ENCODE measurements around the gene CSMD2.

The CSMD2 gene

DNA sequence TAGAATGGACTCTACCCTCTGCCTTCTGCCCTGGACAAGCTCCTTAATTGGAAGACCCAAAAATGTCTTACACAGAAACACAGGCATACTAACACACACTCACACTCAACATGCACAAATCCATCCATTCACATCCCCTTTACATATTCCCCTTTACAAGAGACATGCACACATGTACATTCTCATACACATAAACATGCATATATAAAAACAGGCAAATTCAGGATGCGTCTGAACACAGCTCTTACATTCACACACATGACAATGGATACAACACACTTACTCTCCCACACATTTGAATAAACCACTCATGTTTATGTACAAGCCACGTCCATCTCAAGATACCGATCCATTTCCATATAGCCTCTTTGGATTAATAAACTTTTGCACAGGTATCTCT, 216.7 kb downstream of the CSMD2 start:
- no peak for DNase-seq

DNA sequence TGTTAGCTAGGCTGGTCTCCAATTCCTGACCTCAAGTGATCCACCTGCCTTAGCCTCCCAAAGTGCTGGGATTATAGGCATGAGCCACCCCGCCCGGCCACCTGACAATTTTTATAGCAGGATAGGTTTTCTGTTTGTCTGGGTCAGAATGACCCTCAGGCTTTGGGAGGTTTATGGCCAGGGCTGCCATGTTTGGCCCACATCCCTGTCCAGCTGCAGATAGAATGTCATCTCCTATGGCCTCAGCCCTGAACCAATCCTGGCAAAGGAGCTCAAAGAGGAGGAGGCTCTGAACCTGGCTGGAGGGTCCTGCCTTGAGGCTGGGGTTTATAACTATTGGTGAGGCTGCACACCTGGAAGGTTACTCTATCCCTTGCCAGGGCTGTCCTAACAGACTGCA, 218.2 kb downstream of the CSMD2 start:
- no peak for DNase-seq

DNA sequence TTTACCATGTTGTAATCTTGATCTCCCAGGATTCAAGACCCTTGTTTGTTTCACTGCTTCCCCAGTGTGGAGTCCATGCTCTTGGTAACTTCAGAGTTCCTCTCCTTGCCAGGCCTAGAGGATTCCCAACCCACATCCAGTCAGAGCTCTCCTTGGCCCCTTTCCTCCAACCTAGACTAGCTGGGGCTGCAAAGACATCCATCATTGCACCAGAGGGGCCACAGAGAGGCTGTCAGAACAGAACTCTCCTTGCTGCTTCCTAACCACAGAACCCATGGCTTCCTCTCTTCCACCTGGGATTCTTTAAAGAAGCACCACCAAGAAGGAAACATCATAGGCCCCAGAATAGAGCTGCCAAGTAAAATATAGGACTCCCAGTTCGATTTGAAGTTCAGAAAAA, 220.2 kb downstream of the CSMD2 start:
- no peak for DNase-seq

DNA sequence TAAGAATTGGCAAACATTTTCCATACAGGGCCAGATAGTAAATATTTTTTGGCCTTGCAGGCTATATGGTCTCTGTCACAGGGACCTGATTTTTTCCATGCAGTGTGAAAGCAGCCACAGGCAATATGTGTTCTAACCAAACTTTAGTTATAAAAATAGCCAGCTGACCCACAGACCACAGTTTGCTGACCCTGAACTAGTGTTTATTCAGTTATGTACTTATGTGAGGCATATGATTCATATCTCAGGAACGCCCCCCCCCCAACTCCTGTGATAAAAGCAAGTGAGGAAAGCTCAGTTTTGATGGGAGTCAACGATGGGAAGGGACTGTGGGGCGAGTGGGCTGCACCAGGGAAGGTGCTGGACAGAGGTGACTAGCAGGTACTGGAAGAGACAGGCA, 221.1 kb downstream of the CSMD2 start:
- DNase-seq: no peak

DNA sequence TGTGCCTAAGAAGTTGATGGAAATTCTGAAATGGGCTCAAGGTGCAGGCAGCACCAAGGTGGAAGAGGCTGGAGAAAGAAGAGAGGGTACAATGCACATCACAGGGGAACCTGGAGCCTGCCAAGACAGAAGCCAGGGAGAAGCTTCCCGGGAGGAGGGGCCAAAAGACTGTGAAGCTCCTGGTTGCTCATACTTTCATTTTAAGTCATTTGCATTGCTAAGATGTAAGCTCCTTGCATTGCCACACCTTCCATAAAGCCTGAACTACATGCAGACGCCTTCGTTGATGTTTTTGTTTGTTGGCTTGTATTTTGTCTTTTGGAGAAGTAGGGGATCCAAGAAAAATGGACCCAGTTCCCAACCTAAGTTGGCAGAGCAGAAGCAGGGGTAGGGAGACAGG, 232.2 kb downstream of the CSMD2 start:
- DNase-seq: no peak

DNA sequence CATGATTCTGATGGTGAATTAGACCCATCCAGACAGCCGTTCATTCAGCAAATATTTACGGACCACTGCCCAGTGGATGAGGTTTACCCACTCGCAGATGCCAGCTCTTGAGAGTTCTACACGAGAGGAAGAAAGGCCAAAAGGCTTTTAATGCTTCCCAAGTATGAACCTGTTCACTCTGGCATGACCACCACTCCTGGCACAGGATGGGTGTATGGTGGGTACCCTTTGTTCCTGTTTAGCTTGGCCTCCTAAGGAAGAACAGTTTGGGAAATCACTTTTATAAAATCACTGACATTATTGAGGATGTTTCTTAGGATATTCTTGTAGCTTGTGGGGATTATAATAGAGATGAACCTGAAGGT, 233.9 kb downstream of the CSMD2 start:
- DNase-seq: no peak

DNA sequence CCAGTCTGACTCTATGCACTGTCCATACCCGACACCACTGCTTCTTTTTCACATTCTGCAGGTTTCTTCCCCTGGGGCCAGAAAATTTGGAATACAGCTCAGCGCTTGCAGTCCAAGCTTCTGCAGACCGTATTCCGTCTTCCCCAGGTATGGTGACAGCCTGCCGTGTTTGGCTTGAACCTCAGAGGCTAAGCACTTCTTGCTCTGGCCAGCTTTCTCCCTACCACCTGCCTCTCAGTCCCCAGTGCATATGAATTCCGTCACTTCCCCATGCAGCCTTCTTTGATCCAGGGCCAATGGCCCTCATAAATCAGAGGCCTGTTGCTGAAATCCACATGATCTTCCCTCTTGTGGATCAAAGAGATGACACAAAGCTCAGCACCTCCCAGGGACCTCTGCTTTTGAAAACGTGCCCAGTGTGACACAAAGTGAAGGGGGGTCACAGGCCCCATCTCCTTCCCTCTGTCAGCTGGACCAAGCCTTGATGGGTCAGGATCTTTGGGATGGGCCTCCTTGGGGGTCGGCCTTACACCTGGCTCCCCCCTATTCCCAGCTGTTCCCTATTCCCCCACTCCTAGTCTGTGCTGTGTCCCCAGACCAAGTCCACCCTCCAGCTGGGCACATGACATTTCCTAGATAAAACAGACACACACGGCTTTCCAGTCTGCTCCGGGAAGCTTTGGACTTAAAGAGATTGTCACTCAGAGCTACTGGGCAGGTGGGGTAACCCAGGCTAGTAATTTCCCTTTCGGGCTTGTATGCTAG, 234.5 kb downstream of the CSMD2 start:
- no peak for DNase-seq

DNA sequence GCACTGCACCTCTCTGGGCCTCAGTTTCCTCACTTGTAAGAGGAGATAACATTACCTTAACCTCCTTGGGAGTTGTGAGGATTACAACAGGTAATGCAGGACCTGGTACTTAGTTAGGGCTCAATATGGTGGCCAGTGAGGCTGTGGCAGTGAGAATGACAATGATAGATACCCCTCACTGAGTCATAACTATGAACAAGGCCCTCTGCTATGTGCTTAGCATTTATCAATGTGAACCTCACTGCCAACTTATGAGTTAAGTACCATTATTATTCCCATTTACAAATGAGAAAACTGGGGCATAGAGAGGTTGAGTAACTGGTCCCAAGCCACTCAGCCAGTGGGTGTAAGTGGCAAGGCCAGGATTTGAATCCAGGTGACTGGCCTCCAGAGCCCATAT, 236.8 kb downstream of the CSMD2 start:
- no peak for DNase-seq

DNA sequence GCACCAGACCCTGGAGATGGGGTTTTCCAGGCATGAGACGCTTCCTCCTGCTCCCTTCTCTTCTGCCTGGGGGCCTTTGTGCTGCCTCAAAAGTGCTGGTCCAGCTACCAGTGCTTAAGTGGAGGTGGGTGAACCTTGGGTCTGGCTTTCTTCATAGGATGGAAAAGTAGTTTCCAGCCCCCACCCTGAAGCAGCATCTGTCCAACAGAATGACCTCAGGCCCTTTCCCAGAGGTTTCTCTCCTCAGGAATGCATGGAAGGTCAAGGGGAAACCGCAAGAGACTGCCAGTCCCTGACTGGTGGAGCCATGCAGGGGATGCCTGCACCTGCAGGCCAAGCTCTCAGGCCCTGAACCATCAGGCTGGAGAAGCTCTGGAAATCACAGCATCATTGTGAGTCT, 237.3 kb downstream of the CSMD2 start:
- DNase-seq: no peak

DNA sequence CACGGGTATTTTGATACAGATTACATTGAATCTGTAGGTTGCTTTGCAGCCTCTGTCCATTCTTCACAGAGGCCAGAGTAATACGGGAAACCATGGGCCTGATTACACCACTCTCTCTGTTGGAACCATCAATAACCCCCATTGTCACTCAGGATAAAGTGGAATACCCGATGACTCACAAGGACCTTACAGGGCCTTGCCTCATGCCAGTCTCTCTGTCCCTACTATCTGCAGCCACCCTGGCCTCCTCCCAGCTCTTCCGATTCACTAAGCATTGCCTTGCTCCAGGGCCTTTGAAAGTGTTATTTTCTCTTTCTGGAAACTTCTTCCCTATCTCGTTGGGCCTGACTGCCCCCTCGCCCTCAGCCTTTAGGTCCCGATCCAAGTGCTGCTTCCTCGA, 239.4 kb downstream of the CSMD2 start:
- DNase-seq: no peak

DNA sequence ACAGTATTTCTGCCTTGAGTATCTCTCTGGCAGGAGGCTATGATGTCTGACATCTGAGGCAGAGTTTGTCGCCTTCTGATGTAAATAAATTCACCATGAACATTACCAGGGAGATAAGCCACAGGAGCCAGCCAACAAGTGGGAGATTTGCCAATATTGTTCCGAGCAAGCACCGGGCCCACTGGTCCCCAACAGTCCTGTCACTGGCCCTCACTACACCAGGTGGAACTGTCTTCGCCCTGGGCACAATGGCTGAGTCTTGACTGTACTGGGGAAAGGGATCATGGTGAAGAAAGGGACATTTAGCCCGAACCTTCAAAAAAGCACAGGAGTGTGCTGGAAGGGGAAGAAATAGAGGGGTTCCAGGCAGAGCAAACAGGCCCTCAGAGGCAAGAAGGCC, 243.7 kb downstream of the CSMD2 start:
- DNase-seq: no peak

DNA sequence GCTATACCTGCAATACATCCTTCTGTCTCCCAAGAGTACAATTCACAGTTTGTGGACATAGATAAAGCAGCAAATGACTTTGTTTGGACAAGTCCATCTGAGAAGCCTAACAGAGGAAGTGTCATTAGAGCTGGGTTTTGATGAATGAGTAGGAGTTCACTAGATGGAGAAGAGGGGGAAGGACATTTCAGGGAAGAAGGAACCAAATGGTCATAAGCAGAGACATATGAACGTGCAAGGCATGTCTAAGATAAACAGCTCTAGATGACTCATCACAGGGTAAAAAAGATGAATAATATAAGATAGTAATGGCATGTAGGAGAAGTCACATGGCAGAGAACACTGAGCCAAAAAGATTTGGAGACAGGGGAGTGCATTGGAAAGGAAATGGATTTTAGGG, 246.7 kb downstream of the CSMD2 start:
- peak; percentile 35 for DNase-seq

DNA sequence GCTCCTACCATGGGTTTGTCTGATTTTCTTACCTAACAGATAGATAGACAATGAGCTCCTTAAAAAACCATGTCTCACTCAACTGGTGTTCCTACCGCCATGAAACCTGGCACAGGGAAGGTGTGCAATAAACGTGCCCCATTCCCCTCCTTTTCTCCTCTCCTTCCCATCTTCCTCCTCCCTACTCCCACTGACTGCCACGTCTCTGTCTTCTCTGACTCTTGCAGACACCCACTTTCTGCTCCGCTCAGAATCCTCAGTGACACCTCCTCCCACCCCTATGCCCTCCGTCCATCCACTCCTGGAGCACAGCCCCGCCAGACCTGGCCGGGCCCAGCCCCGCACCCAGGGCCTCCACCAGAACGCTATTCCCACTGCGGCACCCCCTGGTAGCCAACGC, 248.2 kb downstream of the CSMD2 start:
- no peak for DNase-seq

DNA sequence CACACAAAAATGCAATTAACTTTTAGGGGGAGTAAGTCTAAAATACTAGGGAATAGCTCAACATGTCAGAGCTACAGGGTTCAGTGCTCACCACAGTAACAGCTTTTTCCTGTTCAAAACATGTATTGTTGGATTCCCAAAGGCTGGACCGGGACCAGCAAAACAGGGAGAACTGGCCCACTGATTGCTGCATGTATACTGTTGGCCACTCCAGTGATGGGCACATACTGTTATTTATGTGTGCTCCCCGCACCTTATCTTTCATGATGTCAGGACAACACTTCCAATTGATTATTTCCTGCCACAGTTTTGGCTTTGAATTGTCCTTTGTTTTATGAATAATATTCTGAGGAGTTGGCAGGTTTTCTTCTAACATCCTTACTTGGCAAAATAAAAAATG, 250.5 kb downstream of the CSMD2 start:
- DNase-seq: no peak

DNA sequence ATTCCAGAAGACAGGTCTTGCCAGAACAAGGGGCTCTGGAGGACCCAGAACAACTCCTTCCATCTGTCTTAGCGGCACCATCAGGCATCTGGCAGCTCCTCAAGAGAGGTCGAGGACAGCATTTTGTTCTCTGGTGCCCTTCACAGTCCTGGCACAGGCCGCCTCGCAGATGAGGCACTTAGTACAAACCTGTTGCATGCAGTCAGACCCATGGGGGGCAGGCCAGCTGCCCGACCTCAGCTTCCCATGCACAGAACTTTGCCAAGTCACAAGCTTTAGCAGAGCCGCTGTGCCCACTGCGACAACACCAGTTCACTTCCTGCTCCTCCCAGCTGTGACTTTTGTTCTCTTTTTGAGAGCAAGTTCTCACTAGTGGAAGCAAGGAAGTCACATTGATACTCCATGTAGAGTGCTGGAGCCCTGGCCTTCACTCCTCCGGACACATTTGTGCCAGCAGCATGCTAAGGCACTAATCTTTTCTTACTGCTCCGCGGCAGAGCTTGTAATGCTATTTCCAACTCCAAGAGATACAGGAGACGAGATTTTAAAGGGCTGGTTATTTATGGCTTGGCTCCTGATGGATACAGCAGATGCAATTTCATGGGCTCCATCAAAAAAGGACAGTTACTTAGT, 256.6 kb downstream of the CSMD2 start:
- no peak for DNase-seq

DNA sequence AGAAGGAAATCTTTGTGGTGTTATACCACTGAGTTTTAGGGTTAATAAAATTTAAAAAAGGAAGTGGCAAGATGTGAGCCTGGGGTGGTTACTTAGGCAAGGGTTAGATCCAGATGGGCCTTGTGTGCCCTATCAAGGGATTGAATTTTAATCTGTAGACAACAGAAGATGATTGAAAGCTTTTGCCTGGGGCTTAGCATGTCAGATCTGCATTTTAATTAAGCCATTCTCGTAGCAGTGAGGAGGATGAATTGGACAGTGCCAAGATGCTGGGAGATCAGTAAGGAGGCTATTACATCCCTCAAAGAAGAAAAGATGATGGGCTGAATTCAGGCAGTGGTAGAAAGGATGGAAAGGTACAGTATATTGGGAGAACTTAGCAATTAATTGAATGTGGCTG, 258.9 kb downstream of the CSMD2 start:
- no peak for DNase-seq

DNA sequence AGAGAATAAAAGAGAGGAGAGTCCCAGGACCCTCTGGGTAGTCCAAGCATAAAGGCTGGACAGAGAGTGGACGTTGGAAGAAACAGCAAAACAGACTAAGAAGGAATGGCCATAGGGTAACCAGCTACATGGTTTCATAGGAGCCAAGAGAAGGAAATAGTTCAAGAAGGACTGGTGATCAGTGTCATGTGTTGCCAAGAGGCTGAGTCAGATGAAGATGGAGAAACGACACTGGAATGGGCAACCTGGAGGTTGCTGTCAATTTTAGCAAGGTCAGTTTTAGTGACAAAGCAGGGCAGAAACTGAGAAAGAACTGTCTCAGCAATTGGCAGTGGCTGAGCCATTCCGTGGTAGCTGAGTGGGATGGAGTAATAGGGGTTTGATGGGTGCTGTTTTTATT, 259.8 kb downstream of the CSMD2 start:
- no peak for DNase-seq

DNA sequence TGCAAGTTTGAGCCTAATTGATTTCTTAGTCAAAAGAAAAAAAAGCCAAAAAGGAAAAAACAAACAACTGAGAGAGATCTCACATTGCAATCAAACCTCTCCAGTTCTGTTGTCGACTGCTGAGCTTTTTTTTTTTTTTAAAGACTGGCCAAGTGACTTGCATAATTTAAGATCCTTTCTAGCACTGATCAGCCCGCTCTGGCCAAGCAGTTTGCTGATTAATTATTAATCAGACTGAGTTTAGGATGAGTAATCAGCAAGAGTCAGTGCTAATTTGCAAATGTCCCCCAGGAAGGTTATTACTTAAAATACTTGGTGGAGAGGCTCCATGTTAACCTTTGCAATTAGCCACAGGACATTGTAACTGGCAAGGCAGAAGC, 261.8 kb downstream of the CSMD2 start:
- DNase-seq: peak; percentile 54

DNA sequence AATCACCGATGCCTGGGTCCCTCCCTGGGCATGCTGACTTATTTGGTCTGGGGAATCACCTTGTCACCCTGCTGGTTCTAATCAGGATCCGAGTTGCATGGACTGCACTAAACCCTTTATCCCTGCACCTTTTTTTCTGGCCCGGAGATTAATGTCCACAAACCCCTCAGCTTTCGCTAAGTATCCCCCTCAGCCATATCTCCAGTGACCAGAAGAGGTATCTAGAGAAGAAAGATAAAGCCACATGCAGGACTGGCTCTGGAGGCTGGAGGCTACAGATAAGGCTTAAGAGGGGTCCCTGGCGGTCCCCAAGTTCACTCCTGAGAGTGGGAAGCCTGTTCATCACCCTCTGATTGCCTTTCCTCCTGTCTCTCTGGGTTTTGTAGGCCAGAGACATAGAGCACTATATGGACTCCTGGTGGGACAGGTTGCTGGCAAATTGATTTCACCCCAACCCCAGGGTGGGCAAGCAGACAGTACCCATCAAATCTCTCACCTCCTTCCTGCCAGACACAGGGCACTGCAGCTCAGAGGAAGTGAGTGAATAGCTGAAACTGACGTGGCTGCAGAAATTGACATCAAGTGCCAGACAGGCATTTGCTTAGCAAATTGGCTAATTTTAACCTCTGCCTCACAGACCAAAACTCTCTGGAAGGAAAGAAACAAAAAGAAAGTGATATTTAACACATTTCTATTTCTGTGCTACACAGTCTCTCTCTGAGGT, 262.4 kb downstream of the CSMD2 start:
- DNase-seq: peak; percentile 54

DNA sequence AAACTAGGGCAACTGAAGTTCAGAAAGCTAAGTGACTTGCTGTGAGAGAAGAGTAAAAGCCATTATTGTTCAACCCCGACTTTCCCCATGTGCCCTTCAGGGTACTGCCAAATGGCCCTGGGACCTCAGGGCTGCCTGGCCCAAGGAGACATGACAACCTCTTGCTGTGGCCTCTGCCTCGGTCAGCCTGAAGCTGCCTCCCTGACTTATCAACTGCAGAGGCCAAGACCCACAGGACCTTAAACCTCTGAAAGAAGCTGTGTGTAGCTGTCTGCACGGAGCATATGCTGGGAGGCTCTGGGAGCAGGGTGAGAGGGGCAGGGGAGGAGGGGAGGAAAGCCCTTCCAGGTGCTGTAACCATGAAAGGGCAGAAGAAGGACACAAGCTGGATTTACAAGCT, 265.3 kb downstream of the CSMD2 start:
- DNase-seq: no peak

DNA sequence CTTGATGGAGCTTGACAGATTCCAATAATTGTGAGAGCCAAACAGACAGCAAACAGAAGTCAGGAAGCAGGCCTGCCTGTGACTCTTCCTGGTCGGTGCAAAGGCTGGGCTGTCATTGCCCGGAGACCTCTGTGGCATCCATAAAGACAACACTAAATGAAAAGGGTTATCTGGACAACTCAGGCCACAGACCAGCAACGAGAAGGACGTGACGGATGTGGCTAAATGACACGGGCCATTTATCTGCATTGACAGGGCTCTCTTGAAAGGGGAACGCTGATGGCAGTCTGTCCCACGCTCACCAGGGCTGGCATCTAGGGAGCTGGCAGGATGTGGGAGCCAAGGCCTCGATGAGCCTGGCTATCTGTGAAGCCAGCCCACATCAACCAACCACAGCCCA, 266.1 kb downstream of the CSMD2 start:
- peak; percentile 44 for DNase-seq

DNA sequence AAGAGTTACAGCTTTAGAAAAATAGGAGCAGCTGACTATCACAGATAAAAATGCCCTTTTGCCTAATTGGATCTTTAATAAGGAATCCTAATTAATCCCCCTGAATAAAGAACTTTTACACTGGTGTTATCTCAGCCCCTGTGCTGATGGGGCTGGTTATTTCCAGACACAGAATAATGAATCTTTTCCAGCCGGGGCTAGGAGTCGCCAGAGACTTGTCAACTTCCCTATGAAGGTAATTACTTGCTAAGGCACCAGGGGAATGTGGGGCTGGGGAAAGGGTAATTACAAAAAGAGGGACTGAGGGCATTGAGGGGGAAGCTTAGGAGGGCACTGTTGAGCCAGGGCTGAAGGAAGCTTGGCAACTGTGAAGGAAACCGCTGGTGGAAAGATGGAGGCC, 266.6 kb downstream of the CSMD2 start:
- DNase-seq: peak; percentile 27

DNA sequence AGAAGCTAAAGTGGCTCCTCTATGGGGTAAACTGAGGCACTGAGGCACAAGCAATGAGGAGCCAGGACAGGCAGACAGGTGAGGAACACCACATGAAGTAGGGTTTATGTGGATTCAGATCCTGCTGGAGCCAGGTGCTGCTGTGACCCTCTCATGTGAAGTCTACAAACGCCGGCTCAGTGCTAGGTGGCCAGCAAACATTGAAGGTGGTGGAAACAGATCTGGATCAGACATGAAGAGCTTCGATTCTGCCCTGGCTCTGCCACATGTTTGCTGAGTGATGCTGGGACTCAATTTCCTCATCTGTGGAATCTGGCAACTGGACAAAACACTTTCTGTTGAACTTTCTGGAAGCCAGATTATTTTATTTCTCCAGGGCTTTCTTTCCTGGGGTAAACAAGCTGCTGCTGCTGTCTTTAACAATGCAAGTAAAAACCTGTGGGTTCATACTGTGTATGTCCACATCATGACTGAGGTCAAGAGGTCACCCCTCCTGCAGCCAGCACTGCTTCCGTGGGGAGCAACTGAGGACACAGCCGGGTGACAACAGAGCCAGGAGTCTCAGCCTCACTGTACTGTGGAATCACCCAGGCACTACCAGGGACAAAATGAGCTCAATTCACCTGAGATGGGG, 267.8 kb downstream of the CSMD2 start:
- no peak for DNase-seq

DNA sequence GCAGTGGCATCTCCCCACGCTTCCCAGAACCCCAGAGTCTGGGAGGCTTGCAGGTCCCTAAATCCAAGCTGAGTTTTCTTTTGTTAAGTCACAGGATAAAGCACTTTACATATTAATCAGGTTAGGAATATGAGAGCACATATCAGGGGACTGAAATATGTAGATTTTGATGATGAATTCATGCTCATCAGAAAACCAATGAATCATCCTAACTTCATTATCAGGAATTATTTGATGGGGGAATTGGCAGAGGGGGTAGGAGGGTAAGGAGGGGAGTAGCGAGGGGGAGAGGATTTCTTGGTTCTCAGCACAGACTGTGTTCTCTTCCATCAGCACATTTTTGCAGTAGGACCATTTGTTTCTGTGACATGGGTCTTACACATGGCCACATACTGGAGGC, 269.1 kb downstream of the CSMD2 start:
- no peak for DNase-seq

Data from OCI-M1 (cell line).